Colonic mucosa (tissue), 4 donors: Measurements from ENCODE around the gene MAVS. TPM values are rescaled to one million over a fixed set of nuclear protein-coding genes. Genes with fewer than 3 reads are reported as not detected.

Experiments
- DNase-seq: peaks from one replicate; pipeline ENCODE4 v3.0.0-alpha.2; 2020
- H3K27ac ChIP-seq: fragments of 200-600 bp; one replicate; pipeline ENCODE4 v1.8.0; 2021
- H3K27me3 ChIP-seq: fragments of 200-600 bp; one replicate; pipeline ENCODE4 v1.8.0; 2021
- H3K36me3 ChIP-seq: fragments of 200-600 bp; one replicate; pipeline ENCODE4 v1.8.0; 2021
- H3K4me1 ChIP-seq: fragments of 200-600 bp; one replicate; pipeline ENCODE4 v1.8.0; 2021; ENCODE audit warnings: mild to moderate bottlenecking
- H3K4me3 ChIP-seq: fragments of 200-600 bp; one replicate; pipeline ENCODE4 v1.8.0; 2021
- H3K9ac ChIP-seq, 2 donors: one replicate each; pipeline ENCODE4 v1.7.0; 2013; ENCODE audit warnings: control low read depth in 2 of 2, low read depth in 2 of 2, low read length in 2 of 2
- H3K9me3 ChIP-seq: fragments of 200-600 bp; one replicate; pipeline ENCODE4 v1.8.0; 2021
- intact Hi-C: fragments of 100-400 bp; cut with DNase I; formaldehyde crosslinking; loops from one replicate; pipeline ENCODE4 v1.14.1; 2022
- total RNA-seq, 2 donors: library from RNA; stranded (reverse); fragmentation: NEBNext Ultra II Directional in 1 of 2; extraction: Animal tissue kit (Norgen Biotek cat#: 25700) in 1 of 2; gene quantifications; one replicate each; pipeline ENCODE4 v1.2.1, GENCODE V29; 2021
- TF ChIP-seq, protein P1 (sequence below): fragments of 200-600 bp; IDR thresholded peaks from one replicate; pipeline ENCODE4 v1.8.0; 2022; ENCODE audit warnings: antibody characterized with exemption, mild to moderate bottlenecking
- donor health status: healthy.
- donor health status: DM: no; HTN: no; CAD: no.
- donor health status: DM: no; HTN: no; CAD: no.

Gene MAVS
- total RNA-seq, 2 donors from 2014 or later, result 46.2 to 70.7 TPM

GRCh38 chr20:3857405-3857804, 10.8 kb downstream of the MAVS start:
- DNase-seq, result no peak
- no peak overlapping the region for H3K27ac ChIP-seq
- peaks cover 23% of the 10 kb centered on the region for H3K36me3 ChIP-seq
- no peaks in the 10 kb centered on the region for H3K27me3 ChIP-seq
- H3K9ac ChIP-seq, result no peak overlapping the region
- intact Hi-C loops, result no loop called here
- no peaks in the 10 kb centered on the region for H3K4me1 ChIP-seq
- H3K9me3 ChIP-seq, result no peaks in the 10 kb centered on the region
- H3K4me3 ChIP-seq, result no peak overlapping the region
- TF ChIP-seq, protein P1, sequence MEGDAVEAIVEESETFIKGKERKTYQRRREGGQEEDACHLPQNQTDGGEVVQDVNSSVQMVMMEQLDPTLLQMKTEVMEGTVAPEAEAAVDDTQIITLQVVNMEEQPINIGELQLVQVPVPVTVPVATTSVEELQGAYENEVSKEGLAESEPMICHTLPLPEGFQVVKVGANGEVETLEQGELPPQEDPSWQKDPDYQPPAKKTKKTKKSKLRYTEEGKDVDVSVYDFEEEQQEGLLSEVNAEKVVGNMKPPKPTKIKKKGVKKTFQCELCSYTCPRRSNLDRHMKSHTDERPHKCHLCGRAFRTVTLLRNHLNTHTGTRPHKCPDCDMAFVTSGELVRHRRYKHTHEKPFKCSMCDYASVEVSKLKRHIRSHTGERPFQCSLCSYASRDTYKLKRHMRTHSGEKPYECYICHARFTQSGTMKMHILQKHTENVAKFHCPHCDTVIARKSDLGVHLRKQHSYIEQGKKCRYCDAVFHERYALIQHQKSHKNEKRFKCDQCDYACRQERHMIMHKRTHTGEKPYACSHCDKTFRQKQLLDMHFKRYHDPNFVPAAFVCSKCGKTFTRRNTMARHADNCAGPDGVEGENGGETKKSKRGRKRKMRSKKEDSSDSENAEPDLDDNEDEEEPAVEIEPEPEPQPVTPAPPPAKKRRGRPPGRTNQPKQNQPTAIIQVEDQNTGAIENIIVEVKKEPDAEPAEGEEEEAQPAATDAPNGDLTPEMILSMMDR, result no peak

DNA sequence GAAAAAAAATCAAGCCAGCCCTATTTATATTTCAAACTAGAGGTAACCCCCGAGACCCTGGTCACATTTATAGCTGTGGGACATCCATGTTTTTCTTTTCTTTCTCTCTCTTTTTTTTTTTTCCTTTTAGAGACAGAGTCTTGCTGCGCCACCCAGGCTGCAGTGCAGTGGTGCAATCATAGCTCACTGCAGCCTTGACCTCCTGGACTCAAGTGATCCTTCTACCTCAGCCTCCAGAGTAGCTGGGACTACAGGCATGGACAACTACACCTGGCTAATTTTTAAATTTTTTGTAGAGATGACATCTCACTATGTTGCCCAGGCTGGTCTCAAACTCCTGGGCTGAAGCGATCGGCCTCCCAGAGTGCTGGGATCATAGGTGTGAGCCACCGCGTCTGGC, 12.1 kb downstream of the MAVS start:
- Histone ChIP-seq H3K27me3 (no peaks in the 10 kb centered on the region), H3K27ac (no peak overlapping the region), H3K36me3 (peaks cover 36% of the 10 kb centered on the region), H3K4me3 (no peak overlapping the region), H3K9ac (no peak overlapping the region), H3K4me1 (no peaks in the 10 kb centered on the region), H3K9me3 (no peaks in the 10 kb centered on the region)
- TF ChIP-seq, protein P1, result no peak
- no peak for DNase-seq
- intact Hi-C loops, result no loop called here

DNA sequence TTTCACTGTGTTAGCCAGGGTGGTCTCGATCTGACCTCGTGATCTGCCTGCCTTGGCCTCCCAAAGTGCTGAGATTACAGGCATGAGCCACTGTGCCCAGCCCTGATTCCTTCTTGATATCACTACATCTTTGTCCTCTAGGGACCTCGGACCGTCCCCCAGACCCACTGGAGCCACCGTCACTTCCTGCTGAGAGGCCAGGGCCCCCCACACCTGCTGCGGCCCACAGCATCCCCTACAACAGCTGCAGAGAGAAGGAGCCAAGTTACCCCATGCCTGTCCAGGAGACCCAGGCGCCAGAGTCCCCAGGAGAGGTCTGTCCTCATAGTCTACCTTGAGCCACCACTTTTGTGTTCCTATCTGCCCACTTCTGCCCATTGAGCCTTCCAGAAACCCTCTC, 14.6 kb downstream of the MAVS start:
- Histone ChIP-seq H3K36me3 (peaks cover 55% of the 10 kb centered on the region), H3K9me3 (no peaks in the 10 kb centered on the region), H3K4me3 (no peak overlapping the region), H3K27me3 (no peaks in the 10 kb centered on the region), H3K27ac (no peak overlapping the region), H3K9ac (no peak overlapping the region), H3K4me1 (no peaks in the 10 kb centered on the region)
- intact Hi-C loops, result no loop called here
- TF ChIP-seq, protein P1, result no peak
- DNase-seq, result no peak

DNA sequence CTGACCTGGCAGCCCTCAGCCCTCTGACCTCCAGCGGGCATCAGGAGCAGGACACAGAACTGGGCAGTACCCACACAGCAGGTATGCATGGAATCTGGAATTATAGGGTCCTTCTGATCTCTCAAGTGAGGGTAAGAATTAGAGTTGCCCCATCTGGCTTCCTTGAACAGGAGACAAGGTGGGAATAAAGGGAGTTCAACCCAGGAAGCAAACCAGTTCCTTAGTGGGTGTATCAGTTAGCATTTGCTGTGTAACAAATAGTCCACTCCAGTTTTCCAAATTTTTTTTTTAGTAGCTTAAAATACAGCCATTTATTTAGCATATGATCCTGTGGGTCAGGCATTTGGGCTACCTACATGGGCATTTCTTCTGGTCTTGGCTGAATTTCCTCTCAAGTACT, 15.7 kb downstream of the MAVS start:
- Histone ChIP-seq H3K4me1 (no peaks in the 10 kb centered on the region), H3K4me3 (no peak overlapping the region), H3K36me3 (peaks cover 55% of the 10 kb centered on the region), H3K27ac (no peak overlapping the region), H3K9me3 (no peaks in the 10 kb centered on the region), H3K27me3 (no peaks in the 10 kb centered on the region), H3K9ac (no peak overlapping the region)
- TF ChIP-seq, protein P1, result no peak
- intact Hi-C loops, result no loop called here
- DNase-seq, result no peak

GRCh38 chr20:3863317-3863716, 16.7 kb downstream of the MAVS start:
- no peak overlapping the region for H3K4me3 ChIP-seq
- H3K27me3 ChIP-seq, result no peaks in the 10 kb centered on the region
- H3K36me3 ChIP-seq, result peaks cover 50% of the 10 kb centered on the region
- no peak overlapping the region for H3K9ac ChIP-seq
- DNase-seq, result no peak
- H3K27ac ChIP-seq, result no peak overlapping the region
- intact Hi-C loops, result no loop called here
- TF ChIP-seq, protein P1, result no peak
- H3K9me3 ChIP-seq, result no peaks in the 10 kb centered on the region
- H3K4me1 ChIP-seq, result no peaks in the 10 kb centered on the region

DNA sequence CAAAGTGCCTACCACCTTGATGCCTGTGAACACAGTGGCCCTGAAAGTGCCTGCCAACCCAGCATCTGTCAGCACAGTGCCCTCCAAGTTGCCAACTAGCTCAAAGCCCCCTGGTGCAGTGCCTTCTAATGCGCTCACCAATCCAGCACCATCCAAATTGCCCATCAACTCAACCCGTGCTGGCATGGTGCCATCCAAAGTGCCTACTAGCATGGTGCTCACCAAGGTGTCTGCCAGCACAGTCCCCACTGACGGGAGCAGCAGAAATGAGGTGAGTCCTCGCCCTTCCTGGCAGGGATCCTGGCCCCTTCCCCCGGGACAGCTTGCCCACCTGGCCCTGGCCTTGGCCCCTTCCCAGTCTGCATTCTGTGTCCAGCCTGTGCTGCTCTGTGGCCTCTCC, 17.9 kb downstream of the MAVS start:
- no peaks in the 10 kb centered on the region for H3K4me1 ChIP-seq

More for the DNA sequence above, 17.9 kb downstream of the MAVS start:
- intact Hi-C loops, result no loop called here
- DNase-seq, result no peak
- peaks cover 44% of the 10 kb centered on the region for H3K36me3 ChIP-seq
- no peaks in the 10 kb centered on the region for H3K9me3 ChIP-seq
- TF ChIP-seq, protein P1, result no peak
- H3K9ac ChIP-seq, result no peak overlapping the region
- H3K27me3 ChIP-seq, result no peaks in the 10 kb centered on the region
- H3K4me3 ChIP-seq, result no peak overlapping the region
- no peak overlapping the region for H3K27ac ChIP-seq
